ENCODE results near the gene DOCK11. TPM values are rescaled to one million over a fixed set of nuclear protein-coding genes. Genes with fewer than 3 reads are reported as not detected.

The DOCK11 gene
- total and polyA plus RNA-seq, 2 donors (not counting 3 experiments of a cell fraction or from before 2014, with no cell fraction given) = 0.37 to 0.86 TPM

DNA sequence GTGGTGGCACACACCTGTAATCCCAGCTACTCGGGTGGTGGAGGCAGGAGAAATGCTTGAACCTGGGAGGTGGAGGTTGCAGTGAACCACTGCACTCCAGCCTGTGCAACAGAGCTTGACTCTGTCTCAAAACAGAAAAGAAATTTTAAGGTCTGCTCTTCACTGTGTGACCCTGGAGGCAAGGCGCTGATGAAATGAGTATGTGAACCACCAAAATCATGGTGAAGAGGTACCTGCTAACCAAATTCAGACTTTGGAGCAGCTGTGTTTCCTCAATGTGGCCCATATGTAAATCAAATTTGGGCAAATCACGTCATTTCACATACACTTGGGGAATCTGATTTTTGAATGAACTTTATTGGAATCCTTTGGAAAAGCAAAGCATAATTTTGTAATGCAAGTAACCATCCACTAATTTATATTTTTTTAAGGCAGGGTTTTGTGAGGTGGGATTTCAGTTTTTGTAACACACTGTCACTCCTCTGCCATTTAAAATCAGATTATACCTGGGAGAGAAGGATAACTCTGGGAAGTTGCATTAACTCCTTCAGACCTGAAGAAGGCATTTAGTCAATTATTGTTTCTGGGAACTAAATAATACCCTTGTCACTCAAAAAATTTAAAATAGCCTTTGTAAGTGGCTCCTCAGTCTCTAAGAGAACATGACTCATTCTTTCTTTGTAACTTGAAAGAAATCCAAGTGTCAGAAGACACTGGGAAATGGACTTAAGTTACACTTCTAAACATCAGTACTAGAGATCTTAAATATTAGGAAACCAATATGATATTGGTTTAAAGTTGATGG is 24.0 kb downstream of the DOCK11 start:
- no peak overlapping the region for H3K27ac ChIP-seq (ENCODE audit: insufficient read depth, low read depth, low read length)
- H3K4me3 ChIP-seq (replicated peaks in 1 of 3; ENCODE audit: insufficient read depth in 1 of 3, low read depth in 1 of 3, low read length in 3 of 3) = no peak overlapping the region
- H4K20me1 ChIP-seq (replicated peaks; ENCODE audit: control insufficient read depth, extremely low read depth, insufficient read depth, low read length) = no peaks in the 10 kb centered on the region
- POLR2A ChIA-PET = no interaction called here
- no peaks in the 10 kb centered on the region for H3K9me3 ChIP-seq (replicated peaks; ENCODE audit: control insufficient read depth, insufficient read depth, low read length)
- DNase-seq (ENCODE audit: low read depth, low spot score) (no peak), FAIRE-seq (no peak)
- H3K9ac ChIP-seq (replicated peaks; ENCODE audit: extremely low read depth, insufficient read depth, low read length) = no peak overlapping the region
- dilution Hi-C loops (cut with MboI; ENCODE audit: extremely low pct_ligation_motif_present, low sequenced_read_pairs) (no loop called here), intact Hi-C loops (cut with micrococcal nuclease) (no loop called here)
- CTCF ChIA-PET = no interaction called here
- H2AFZ ChIP-seq (ENCODE audit: low read depth, low read length) = no peak overlapping the region
- H3K9me1 ChIP-seq (replicated peaks; ENCODE audit: control insufficient read depth, extremely low read depth, insufficient read depth, low read length) = no peaks in the 10 kb centered on the region
- H3K79me2 ChIP-seq (ENCODE audit: control insufficient read depth, insufficient read depth, low read length) = no peaks in the 10 kb centered on the region
- H3K36me3 ChIP-seq (ENCODE audit: control insufficient read depth in 2 of 2, extremely low read depth in 1 of 2, insufficient read depth in 2 of 2, low read length in 2 of 2) = no peaks in the 10 kb centered on the region
- no TSS peak for BruUV-seq (replicated peaks)
- no peaks in the 10 kb centered on the region for H3K27me3 ChIP-seq (ENCODE audit: control insufficient read depth in 2 of 2, insufficient read depth in 2 of 2, low read length in 2 of 2)
- no peak overlapping the region for H3K4me2 ChIP-seq (ENCODE audit: insufficient read depth, low read length)
- TF ChIP-seq GATA2 (IDR thresholded peaks at IDR 0.05; ENCODE audit: insufficient read depth, insufficient read length, low read depth, low read length) (no peak), POLR2A (IDR thresholded peaks at IDR 0.05; ENCODE audit: low read depth, low read length) (no peak), MYC (IDR thresholded peaks at IDR 0.05; ENCODE audit: low read depth, low read length) (no peak), EZH2 (IDR thresholded peaks at IDR 0.05; ENCODE audit: borderline replicate concordance, low read depth, low read length, severe bottlenecking) (no peak), FOS (IDR thresholded peaks at IDR 0.05; ENCODE audit: borderline replicate concordance, insufficient read depth, low read length) (no peak)
- no peaks in the 10 kb centered on the region for H3K4me1 ChIP-seq (ENCODE audit: control insufficient read depth, extremely low read depth, insufficient read depth, low read length)

DNA sequence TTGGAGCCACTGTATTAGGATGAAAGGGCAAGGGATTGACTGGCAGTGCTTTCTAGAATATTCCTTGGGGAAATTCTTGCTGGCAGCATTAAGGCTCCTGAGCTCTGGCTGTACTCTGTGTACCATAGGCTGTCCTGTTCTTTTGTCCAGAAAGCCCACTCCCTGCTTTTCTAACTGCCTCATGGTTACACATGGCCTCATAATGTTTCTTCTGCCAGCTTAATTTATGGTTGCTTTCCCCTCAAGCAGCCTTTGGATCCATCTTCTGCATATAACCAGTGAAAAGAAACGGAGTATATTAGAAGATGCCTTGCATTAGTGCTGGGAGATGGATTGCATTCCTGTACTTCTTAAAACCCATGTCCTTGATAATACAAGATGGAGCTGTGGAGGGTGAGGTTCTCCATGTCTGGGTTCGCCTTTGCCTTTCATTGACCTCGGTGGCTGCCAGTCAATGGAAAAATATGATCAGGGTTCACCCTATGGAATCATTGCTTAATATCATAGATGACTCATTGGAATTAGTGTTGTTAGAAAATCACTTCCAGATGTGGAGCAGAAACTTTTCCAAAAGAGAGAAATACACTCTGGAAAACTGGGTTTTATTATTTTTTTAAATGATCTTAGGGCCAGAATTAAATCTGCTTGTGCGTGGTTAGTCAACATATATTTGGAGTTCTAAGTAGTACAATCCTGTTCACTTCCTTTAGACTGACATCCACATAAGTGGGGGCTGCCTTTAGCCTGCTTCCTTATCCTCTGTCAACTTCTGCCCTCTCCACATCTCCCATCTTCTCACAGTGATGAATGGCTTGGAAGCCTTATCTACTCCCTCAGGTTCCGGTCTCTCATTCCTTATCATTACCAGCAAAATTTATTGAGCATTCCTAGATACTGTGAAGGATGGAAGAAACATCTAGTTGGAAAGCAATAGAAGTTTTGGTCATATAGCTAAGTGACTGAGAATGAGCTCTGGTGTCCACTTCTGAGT is 24.9 kb downstream of the DOCK11 start:
- BruUV-seq (replicated peaks) = no TSS peak
- FAIRE-seq = no peak
- POLR2A ChIA-PET = no interaction called here

More for the DNA sequence above, 24.9 kb downstream of the DOCK11 start:
- H3K4me3 ChIP-seq (replicated peaks in 1 of 3; ENCODE audit: insufficient read depth in 1 of 3, low read depth in 1 of 3, low read length in 3 of 3) = no peak overlapping the region
- H3K9ac ChIP-seq (replicated peaks; ENCODE audit: extremely low read depth, insufficient read depth, low read length) = no peak overlapping the region
- TF ChIP-seq EZH2 (IDR thresholded peaks at IDR 0.05; ENCODE audit: borderline replicate concordance, low read depth, low read length, severe bottlenecking) = no peak
- no peak for TF ChIP-seq JUN (IDR thresholded peaks at IDR 0.05; ENCODE audit: borderline replicate concordance, insufficient read depth, insufficient read length, low read depth)
- TF ChIP-seq, protein P1, sequence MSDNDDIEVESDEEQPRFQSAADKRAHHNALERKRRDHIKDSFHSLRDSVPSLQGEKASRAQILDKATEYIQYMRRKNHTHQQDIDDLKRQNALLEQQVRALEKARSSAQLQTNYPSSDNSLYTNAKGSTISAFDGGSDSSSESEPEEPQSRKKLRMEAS (IDR thresholded peaks at IDR 0.05; ENCODE audit: insufficient read depth, insufficient read length) = no peak
- no peak for TF ChIP-seq MYC (IDR thresholded peaks at IDR 0.05; ENCODE audit: low read depth, low read length)
- no peak for TF ChIP-seq GATA2 (IDR thresholded peaks at IDR 0.05; ENCODE audit: insufficient read depth, insufficient read length, low read depth, low read length)
- no peak for TF ChIP-seq POLR2AphosphoS5 (IDR thresholded peaks at IDR 0.05; ENCODE audit: insufficient read depth, low read depth, low read length)
- TF ChIP-seq POLR2A (IDR thresholded peaks at IDR 0.05; ENCODE audit: low read depth, low read length) = no peak
- no peak for TF ChIP-seq FOS (IDR thresholded peaks at IDR 0.05; ENCODE audit: borderline replicate concordance, insufficient read depth, low read length)
- TF ChIP-seq, protein P2, sequence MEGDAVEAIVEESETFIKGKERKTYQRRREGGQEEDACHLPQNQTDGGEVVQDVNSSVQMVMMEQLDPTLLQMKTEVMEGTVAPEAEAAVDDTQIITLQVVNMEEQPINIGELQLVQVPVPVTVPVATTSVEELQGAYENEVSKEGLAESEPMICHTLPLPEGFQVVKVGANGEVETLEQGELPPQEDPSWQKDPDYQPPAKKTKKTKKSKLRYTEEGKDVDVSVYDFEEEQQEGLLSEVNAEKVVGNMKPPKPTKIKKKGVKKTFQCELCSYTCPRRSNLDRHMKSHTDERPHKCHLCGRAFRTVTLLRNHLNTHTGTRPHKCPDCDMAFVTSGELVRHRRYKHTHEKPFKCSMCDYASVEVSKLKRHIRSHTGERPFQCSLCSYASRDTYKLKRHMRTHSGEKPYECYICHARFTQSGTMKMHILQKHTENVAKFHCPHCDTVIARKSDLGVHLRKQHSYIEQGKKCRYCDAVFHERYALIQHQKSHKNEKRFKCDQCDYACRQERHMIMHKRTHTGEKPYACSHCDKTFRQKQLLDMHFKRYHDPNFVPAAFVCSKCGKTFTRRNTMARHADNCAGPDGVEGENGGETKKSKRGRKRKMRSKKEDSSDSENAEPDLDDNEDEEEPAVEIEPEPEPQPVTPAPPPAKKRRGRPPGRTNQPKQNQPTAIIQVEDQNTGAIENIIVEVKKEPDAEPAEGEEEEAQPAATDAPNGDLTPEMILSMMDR (IDR thresholded peaks at IDR 0.05; ENCODE audit: extremely low read depth in 1 of 2, insufficient read depth in 1 of 2, low read depth in 1 of 2, low read length in 2 of 2) = no peak
- H3K4me2 ChIP-seq (ENCODE audit: insufficient read depth, low read length) = no peak overlapping the region
- dilution Hi-C loops (cut with MboI; ENCODE audit: extremely low pct_ligation_motif_present, low sequenced_read_pairs) (no loop called here), intact Hi-C loops (cut with micrococcal nuclease) (no loop called here)
- CTCF ChIA-PET = no interaction called here
- no peaks in the 10 kb centered on the region for H3K27me3 ChIP-seq (ENCODE audit: control insufficient read depth in 2 of 2, insufficient read depth in 2 of 2, low read length in 2 of 2)
- H3K27ac ChIP-seq (ENCODE audit: insufficient read depth, low read depth, low read length) = no peak overlapping the region
- no peaks in the 10 kb centered on the region for H3K36me3 ChIP-seq (ENCODE audit: control insufficient read depth in 2 of 2, extremely low read depth in 1 of 2, insufficient read depth in 2 of 2, low read length in 2 of 2)
- H3K4me1 ChIP-seq (ENCODE audit: control insufficient read depth, extremely low read depth, insufficient read depth, low read length) = no peaks in the 10 kb centered on the region
- H2AFZ ChIP-seq (ENCODE audit: low read depth, low read length) = no peak overlapping the region
- DNase-seq (ENCODE audit: low read depth, low spot score) = no peak
- no peaks in the 10 kb centered on the region for H3K9me1 ChIP-seq (replicated peaks; ENCODE audit: control insufficient read depth, extremely low read depth, insufficient read depth, low read length)
- H3K79me2 ChIP-seq (ENCODE audit: control insufficient read depth, insufficient read depth, low read length) = no peaks in the 10 kb centered on the region
- H3K9me3 ChIP-seq (replicated peaks; ENCODE audit: control insufficient read depth, insufficient read depth, low read length) = no peaks in the 10 kb centered on the region
- H4K20me1 ChIP-seq (replicated peaks; ENCODE audit: control insufficient read depth, extremely low read depth, insufficient read depth, low read length) = no peaks in the 10 kb centered on the region
